ENCODE results near the gene CETN2.
"Not testable (repeated sequence)": the region's sequence is repeated elsewhere in the genome, so short reads cannot be mapped to it uniquely, and the experiment has no call there.

CETN2 gene

GRCh38 chrX:152831391-152831790 is 834 bp upstream of the CETN2 start:
- DNase-seq, result no peak

- no peak for DNase-seq
Measured at GRCh38 chrX:152824841-152825374, 5.6 kb downstream of the CETN2 start.

- DNase-seq, result no peak
Measured at GRCh38 chrX:152823657-152824056, 6.9 kb downstream of the CETN2 start.

GRCh38 chrX:152822383-152823086 is 8.0 kb downstream of the CETN2 start:
- no peak for DNase-seq

- DNase-seq, result no peak
Measured at GRCh38 chrX:152821145-152821765, 9.3 kb downstream of the CETN2 start.

GRCh38 chrX:152819732-152820131 is 10.8 kb downstream of the CETN2 start:
- no peak for DNase-seq

GRCh38 chrX:152819266-152819665 is 11.3 kb downstream of the CETN2 start:
- no peak for DNase-seq

DNA sequence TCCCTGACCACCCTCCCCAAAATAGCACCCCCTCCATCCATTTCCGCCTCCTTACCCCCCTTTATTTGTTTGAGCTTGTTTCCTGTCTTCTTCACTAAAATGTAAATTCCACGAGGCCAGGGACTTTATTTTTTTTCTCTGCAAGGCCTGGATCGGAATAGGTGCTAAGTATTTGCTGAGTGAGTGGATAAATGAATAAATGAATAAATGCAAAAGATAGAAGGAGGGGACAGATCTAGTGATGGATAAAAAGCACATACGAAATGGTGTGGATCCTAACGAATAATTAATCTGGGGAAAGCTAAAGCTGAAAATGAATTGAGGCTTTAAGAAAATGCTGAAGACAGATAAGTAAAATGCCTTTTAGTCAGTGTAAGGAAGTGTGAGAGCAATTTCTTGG is 12.2 kb downstream of the CETN2 start:
- DNase-seq, result no peak

DNA sequence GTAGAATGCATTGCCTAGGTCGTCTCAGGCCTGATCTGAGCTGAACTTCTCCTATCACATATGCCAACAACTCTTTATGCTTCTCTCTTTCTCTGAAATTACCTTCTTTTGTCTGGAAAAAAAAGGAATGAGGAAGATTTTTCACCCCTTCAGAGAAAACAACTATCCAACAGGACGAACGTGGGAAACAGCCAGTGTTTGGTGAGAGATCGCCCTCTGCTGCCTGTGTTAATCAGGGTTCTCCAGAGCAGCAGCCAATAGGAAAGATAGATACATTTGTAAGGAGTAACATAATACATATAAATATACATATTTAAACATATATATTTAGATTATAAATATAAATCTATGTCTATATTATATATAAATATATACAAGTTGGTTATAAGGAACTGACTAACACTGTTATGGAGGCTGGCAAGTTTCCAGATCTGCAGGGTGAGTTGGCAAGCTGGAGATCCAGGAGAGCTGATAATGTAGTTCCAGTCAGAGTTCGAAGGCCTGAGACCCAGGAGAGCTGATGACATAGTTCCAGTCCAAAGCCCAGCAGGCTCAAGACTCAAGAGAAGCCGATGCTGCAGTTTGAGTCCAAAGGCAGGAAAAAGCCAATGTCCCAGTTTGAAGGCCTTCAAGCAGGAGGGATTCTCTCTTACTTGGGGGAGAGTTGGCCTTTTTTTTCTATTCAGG is 13.3 kb downstream of the CETN2 start:
- no peak for DNase-seq

DNA sequence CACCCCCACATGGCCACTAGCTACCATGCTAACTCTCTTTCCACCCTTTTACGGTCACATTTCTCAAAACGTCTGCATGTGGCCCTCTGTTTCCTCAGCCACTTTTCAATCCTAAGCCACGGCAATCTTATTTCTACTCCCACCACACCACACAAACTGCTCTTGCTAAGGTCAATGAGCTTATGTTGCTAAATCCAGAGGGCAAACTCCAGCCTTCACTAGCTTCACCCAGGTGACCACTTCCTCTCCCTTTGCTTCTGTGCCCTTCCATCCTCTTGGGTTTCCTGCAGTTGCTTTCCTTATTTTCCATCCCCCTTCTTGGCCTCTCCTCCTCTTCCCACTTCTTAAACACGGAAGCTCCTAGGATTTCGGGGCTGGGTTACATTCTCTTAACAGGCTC is 16.5 kb downstream of the CETN2 start:
- DNase-seq, result no peak

GRCh38 chrX:152813206-152813605 is 17.4 kb downstream of the CETN2 start:
- DNase-seq, result no peak

DNA sequence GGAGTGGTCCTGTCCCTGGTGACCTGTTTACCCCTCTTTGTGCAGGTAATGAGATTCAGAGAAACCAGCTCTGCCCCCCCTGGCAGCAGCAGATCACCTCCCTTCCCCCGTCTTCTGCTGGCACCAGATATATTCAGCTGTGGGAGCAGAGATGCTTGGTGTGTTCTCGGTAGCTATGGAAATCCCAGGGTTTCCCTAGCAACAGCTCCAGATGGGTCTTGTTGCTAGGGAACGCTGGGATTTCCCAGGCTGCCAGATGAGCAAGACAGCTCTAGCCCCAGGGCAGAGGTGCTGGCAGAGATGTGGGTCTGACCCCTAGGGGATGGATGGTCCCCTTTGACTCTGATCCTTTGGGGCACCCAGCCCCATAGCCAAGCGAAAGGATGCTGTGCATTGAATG is 20.2 kb downstream of the CETN2 start:
- no peak for DNase-seq

DNA sequence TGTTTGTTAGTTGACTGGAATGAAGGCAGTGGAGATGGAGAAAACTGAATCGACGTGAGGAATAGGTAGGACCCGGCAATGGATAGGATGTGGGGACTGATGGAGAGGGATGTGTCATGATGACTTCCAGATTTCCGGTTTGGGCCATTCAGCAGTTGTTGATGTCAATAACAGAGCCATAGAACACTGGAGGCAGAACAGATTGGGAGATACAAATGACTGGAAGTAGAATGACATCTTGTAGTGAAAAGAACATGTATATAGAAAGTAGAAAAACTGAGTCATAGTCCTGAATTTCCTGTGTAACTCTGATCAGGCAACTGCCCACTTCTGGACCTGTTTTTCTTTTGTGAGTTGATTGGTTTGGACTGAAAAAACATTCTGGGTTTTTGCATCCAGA is 24.5 kb downstream of the CETN2 start:
- no peak for DNase-seq

GRCh38 chrX:152798945-152799344 is 31.6 kb downstream of the CETN2 start:
- DNase-seq, result no peak

GRCh38 chrX:152787062-152787461 is 43.5 kb downstream of the CETN2 start:
- DNase-seq, result not testable (repeated sequence)
